ENCODE data around the gene ERN1. TPM values are rescaled to one million over a fixed set of nuclear protein-coding genes. Genes with fewer than 3 reads are reported as not detected.

ERN1 gene
- total RNA-seq, 1 experiment from 2014 or later, result 8.0 TPM

DNA sequence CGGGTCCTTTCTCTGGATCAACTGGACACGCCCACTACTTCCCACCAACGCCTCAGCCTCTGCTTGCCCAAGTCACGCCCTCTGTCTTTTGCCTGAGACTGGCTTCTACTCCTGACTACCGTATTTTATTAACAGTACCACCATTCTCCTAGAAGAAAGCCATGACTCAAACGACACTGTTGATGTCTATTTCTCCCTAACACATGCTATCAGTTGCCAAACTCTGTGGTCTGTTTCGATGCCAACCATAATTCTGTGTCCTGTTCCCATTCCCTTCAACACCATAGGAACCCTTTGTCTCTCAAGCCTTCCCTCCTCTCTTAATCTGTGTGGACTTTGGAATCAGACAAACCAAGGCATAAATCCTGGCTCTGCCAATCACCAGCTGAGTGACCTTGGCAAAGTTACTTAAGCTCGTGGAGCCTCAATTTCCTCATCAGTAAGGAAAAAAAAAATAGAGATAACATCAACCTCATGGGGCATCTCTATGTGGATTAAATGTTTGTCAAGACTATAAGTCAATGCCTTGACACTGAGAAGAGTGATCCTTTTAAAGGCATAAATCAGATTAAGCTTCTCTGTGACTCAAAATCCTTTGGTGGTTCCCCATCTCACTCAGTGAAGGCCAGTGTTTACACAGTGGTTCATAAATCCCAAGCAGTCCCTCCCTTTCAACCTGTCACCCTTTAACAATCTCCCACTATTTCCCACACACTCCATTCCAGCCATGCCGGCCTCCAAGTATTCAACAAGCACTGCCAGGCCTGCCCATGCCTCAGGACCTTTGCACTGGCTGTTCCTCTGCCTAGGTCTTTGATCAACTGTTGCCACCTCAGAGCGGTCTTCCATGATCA, 45.6 kb downstream of the ERN1 start:
- intact Hi-C loops (cut with micrococcal nuclease; ENCODE audit: unreplicated experiment), result no loop called here
- BruUV-seq (replicated peaks), result no TSS peak
- TF ChIP-seq EZH2 (IDR thresholded peaks at IDR 0.05; ENCODE audit: borderline replicate concordance, low read depth, low read length, poor library complexity, severe bottlenecking), result no peak
- TF ChIP-seq, protein P1, sequence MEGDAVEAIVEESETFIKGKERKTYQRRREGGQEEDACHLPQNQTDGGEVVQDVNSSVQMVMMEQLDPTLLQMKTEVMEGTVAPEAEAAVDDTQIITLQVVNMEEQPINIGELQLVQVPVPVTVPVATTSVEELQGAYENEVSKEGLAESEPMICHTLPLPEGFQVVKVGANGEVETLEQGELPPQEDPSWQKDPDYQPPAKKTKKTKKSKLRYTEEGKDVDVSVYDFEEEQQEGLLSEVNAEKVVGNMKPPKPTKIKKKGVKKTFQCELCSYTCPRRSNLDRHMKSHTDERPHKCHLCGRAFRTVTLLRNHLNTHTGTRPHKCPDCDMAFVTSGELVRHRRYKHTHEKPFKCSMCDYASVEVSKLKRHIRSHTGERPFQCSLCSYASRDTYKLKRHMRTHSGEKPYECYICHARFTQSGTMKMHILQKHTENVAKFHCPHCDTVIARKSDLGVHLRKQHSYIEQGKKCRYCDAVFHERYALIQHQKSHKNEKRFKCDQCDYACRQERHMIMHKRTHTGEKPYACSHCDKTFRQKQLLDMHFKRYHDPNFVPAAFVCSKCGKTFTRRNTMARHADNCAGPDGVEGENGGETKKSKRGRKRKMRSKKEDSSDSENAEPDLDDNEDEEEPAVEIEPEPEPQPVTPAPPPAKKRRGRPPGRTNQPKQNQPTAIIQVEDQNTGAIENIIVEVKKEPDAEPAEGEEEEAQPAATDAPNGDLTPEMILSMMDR (conservative IDR thresholded peaks at IDR 0.05; ENCODE audit: low read depth, low read length), result no peak
- H3K4me3 ChIP-seq (ENCODE audit: low read depth, low read length, poor library complexity, severe bottlenecking), result no peak overlapping the region
- no peak overlapping the region for H3K27ac ChIP-seq (ENCODE audit: low read depth, low read length, poor library complexity, severe bottlenecking)
- ChIA-PET CTCF (no interaction called here), POLR2A (ENCODE audit: low non-redundant PET) (no interaction called here)
- no peaks in the 10 kb centered on the region for H3K36me3 ChIP-seq (ENCODE audit: insufficient read depth, low read length, poor library complexity, severe bottlenecking)
- H3K9me3 ChIP-seq (ENCODE audit: low read depth, low read length, poor library complexity, severe bottlenecking), result no peaks in the 10 kb centered on the region
- H3K27me3 ChIP-seq (replicated peaks; ENCODE audit: insufficient read depth, low read depth, low read length, poor library complexity), result no peaks in the 10 kb centered on the region
- peaks cover 13% of the 10 kb centered on the region for H3K4me1 ChIP-seq (ENCODE audit: insufficient read depth, low read length, poor library complexity, severe bottlenecking)
- DNase-seq (ENCODE audit: low spot score), result no peak

DNA sequence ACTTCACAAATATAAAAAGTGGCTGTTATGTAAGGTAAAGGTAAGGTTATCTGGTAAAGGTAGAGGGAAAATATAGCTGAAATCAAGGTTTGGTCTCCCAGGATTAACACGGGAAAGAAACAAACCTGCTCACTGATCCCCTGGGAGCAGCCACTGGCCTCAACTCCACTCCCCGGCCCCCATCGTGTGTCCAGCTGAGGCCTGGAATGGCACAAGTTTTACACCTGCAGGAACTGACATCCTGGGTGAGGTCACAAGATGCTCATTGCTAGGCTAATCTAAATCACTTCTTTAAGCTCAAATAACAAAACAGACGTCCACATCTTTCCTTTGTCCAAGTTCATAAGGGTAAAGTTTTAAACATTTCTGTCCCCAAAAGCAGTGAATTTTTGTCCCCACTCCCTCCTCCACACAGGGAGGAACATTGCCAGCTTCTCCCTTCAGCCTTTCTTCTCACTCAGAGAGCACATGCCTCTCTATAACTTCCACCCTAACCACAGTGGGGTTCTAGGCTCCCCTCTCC, 46.3 kb downstream of the ERN1 start:
- peaks cover 13% of the 10 kb centered on the region for H3K4me1 ChIP-seq (ENCODE audit: insufficient read depth, low read length, poor library complexity, severe bottlenecking)
- no peak overlapping the region for H3K27ac ChIP-seq (ENCODE audit: low read depth, low read length, poor library complexity, severe bottlenecking)
- no peak overlapping the region for H3K4me3 ChIP-seq (ENCODE audit: low read depth, low read length, poor library complexity, severe bottlenecking)
- BruUV-seq (replicated peaks), result no TSS peak
- H3K9me3 ChIP-seq (ENCODE audit: low read depth, low read length, poor library complexity, severe bottlenecking), result no peaks in the 10 kb centered on the region
- no peak for DNase-seq (ENCODE audit: low spot score)
- POLR2A ChIA-PET (ENCODE audit: low non-redundant PET), result no interaction called here
- no peaks in the 10 kb centered on the region for H3K36me3 ChIP-seq (ENCODE audit: insufficient read depth, low read length, poor library complexity, severe bottlenecking)
- TF ChIP-seq, protein P1 (conservative IDR thresholded peaks at IDR 0.05; ENCODE audit: low read depth, low read length), result no peak
- no peak for TF ChIP-seq EZH2 (IDR thresholded peaks at IDR 0.05; ENCODE audit: borderline replicate concordance, low read depth, low read length, poor library complexity, severe bottlenecking)
- intact Hi-C loops (cut with micrococcal nuclease; ENCODE audit: unreplicated experiment), result no loop called here
- H3K27me3 ChIP-seq (replicated peaks; ENCODE audit: insufficient read depth, low read depth, low read length, poor library complexity), result no peaks in the 10 kb centered on the region
- CTCF ChIA-PET, result no interaction called here

DNA sequence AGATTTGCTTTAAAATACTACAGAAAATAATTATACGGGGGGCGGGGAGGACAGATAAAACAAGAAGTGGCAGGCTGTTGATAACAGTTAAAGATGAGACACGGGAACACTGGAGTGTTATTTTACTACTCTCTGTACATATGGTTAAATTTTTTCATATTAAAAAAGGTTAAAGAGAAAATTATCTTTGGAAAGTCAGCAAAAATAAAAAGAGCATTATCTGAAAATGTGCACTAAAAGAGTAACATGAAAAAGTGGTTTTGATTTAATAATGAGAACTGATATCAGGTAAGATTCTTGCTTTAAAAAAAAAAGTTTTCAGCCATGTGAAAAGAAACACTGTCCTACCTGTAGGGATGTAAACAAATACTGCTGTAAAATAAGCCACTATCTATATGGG, 46.9 kb downstream of the ERN1 start:
- no TSS peak for BruUV-seq (replicated peaks)
- ChIA-PET CTCF (no interaction called here), POLR2A (ENCODE audit: low non-redundant PET) (no interaction called here)
- intact Hi-C loops (cut with micrococcal nuclease; ENCODE audit: unreplicated experiment), result no loop called here
- Histone ChIP-seq H3K36me3 (ENCODE audit: insufficient read depth, low read length, poor library complexity, severe bottlenecking) (no peaks in the 10 kb centered on the region), H3K4me3 (ENCODE audit: low read depth, low read length, poor library complexity, severe bottlenecking) (no peak overlapping the region), H3K9me3 (ENCODE audit: low read depth, low read length, poor library complexity, severe bottlenecking) (no peaks in the 10 kb centered on the region), H3K27me3 (replicated peaks; ENCODE audit: insufficient read depth, low read depth, low read length, poor library complexity) (no peaks in the 10 kb centered on the region), H3K4me1 (ENCODE audit: insufficient read depth, low read length, poor library complexity, severe bottlenecking) (peaks cover 13% of the 10 kb centered on the region), H3K27ac (ENCODE audit: low read depth, low read length, poor library complexity, severe bottlenecking) (peak overlapping the region; percentile 56)
- TF ChIP-seq EZH2 (IDR thresholded peaks at IDR 0.05; ENCODE audit: borderline replicate concordance, low read depth, low read length, poor library complexity, severe bottlenecking), result no peak
- TF ChIP-seq, protein P1 (conservative IDR thresholded peaks at IDR 0.05; ENCODE audit: low read depth, low read length), result no peak
- no peak for DNase-seq (ENCODE audit: low spot score)
